T-helper 1 cell (primary cell): Measurements from ENCODE around the gene CNTN1.

Source experiments
- DNase-seq, 5 donors: peaks; one replicate each; pipeline ENCODE4 v3.0.0-alpha.2; 2012 to 2020
- total RNA-seq, 4 donors: gene quantifications; one replicate each; lab custom pipeline; 2026; lab: John Stamatoyannopoulos, UW

Gene CNTN1
- 0 to 0.12 (median 0) reads per million in 4 donors for total RNA-seq

DNA sequence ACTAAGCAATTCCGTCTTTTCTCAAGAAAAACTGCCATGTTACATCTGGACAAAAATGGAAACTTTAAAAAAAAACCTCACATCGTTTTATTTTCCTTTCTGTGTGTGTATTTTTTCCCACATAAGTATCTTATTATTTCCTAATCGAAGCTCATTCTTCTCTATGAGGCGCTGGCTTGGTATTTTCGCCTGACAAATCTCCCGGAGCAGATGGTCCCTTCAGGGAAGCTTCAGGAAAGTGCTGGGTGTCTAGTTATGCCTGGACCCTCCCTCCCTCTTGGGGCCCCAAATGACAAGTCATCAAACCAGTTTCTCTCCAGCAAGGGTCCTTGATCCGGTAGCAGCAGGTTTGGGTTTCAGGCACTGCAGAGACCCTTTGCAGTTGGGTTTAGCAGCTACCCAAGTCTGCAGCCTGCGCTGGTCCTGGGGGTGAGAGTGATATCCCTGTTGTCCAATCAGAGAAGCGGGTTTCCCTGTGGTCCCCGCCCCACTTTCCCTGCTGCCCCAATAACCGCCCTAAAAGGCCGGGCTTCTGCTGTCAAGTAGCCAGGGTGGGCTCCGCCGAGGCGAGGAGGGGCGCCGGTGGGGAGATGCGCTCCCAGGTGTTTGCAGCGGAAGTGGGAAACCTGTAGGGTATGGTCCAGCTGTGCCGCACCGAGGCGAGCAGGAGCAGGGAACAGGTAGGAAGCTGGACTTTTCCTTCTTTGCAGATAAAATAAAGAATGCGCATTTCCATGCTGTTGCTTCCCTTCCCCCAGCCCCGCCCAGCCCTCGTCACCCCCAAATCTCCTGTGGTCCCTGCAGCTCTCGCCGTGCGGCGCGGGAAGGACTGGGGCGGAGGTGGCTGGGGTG is at the start of gene CNTN1:
TSS of gene CNTN1 (plus strand) at position 527 of the 852 bp plus-strand sequence.
- DNase-seq = no peak

DNA sequence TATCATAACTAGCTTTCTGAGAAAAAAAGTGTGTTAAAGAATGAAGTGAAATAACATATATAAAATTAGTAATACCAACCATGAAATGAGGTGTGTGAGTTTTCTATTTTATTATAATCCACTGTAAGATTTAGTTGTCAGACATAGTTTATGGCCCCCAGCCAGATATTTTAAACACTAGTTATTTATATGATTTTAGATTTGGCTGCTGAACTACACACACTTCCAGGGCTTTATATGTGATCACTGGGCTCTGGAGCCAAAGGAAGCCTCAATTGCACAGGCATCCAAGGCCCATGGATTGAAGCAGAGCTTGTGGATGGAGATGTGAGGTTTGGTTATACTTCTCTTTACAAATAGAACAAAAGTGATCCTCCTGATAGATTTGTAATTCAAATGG is 48.7 kb upstream of the CNTN1 start:
- DNase-seq = no peak

DNA sequence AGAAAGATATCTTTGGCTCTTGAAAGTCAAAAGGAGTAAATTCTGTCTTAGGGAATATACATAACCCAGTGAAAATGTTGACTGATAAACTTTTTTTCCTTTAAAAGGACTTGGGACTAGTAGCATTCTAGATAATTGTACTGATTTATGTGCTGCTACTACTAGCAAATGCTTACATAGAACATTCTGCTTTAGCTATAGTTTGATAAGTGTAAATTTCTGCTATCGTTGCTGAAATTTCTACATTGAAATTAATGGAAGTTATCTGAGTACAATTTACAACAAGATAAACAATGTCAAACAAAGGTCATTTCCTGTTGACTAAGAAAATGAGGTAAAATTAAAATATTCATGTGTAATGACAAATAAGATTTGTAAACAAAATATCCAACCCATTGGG is 48.3 kb upstream of the CNTN1 start:
- no peak for DNase-seq

DNA sequence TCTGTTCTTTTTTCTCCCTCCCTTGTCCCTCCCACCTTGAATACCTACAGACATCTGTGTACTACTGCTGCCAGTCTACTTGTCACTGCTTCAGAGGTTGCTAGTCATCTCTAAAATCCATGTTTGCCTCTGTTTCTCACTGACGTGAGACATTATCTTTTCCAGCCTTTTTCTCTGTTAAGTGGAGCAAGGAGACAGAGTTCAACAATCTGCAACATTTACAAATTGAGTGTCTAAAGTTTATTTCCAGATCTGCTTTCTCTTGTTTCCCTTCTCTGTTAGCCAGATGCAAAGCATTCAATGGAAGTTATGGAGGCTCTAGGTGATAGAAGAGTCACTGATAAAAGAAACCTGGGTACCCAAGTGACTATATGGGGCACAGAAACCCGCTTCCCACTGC is 47.5 kb upstream of the CNTN1 start:
- no peak for DNase-seq

DNA sequence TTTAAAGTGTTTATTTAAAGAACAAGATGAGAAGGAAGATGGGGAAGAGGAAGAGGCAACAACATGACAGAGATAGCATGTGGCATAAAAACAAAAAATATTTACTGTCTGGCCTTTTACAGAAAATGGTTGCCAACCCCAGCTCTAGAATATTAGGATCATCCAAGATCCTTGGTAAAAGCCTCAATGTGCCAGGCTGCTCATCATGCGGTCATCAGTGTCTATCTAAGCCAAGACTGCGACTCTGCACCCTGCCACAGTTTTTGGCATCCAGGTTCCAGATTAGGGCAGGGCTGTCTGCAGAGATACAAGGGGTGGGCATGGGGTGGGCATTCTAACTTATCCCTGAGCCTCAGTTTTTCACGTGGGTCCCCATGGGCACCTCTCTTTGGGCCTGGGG is 46.9 kb upstream of the CNTN1 start:
- no peak for DNase-seq

DNA sequence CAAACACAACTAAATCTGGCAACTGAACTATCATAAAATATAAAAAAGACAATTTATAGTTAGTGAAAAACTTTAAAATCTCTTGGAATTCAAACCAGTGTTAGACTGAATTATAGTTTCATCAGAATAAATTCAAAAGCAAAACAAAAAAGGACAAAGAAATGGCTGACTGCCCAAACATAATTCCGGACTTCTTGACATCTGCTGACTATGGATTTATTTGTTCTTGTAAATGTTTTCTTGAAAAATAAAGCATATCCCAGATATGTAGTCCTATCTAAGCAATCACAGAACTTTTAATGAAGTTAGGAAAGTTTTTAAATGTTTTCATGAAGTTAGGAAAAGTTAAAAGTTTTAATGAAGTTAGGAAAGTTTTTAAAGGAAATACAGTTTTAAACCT is 45.8 kb upstream of the CNTN1 start:
- DNase-seq = no peak

DNA sequence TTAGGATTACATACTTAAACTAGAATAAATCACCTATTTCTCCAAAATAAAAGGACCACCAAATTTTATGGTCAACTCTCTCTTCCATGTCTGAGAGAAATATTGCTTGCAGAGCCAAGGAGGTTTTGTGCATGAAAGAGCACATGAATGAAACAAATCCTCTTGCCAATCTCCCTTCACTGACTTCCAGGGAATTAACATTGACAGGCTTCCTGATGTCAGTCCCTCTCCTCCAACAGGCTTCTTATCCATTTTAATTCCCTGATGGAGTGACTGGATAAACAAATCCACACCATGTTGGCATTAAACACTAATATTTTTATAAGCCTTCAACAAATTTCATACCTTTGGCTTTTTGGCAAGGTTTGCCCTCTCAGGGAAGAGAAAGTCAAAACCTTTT is 45.3 kb upstream of the CNTN1 start:
- DNase-seq = no peak

DNA sequence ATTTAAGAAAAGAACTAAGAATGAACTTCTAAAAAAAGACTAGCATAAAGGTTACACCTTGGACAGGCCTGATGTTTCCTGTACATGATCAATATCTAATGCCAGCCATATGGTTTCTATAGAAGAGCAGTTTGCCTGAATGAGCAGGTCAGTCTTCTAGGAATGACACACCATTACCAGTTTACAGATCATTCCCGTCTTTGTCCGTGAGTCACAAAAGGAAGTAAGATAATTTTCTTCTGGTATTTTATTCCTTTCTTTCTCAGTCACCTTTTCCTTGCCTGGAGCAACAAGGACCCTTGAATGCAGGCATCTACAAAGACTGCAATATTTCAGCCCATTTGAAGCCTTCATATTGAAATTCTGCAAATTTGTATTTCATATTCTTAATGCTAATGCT is 44.6 kb upstream of the CNTN1 start:
- DNase-seq = no peak

DNA sequence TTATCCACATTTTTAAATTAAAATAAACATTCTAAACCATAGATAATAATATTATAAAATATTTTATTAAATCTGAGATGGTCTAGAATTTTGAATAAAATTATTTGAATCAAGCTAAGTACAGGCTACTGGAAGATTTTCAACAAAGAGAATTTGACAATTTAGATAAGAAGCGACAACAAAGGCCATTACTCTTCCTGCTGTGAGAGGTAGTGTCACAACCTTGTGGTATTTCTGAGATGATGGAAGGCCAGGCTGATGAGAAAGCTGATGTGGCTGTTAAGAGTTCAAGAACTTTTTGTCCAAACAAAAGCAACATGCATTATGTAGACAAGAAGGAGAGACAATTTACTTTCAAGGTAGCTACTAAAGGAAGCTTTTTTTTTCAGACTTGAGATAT is 43.7 kb upstream of the CNTN1 start:
- no peak for DNase-seq

DNA sequence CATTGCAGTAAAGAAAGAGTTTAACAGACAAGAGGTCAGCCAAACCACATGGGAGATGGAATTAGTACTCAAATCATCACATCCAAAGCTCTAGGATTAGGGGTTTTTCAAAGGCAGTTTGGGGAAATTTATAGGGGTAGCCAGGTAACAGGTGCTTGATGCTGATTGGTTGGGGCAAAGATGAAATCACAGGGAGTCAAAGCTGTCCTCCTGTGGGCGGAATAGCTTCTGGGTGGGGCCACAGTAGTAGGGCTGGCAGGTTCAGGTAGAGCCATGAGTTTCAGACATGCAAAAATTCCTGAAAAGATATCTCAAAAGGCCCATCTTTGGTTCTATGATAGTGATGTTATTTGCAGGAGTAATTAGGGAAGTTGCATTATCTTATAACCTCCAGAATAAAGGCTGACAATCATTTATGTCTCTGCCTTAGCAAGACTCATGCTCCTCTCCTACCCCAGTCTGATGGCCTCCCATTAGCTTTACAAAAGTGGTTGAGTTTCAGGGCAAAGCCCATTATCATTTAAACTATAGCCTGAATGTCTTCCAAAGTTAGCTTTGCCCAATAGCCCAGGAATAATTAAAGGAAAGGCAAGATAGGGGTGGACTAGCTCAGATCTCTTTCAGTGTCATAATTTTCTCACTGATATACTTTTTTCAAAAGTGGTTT is 42.1 kb upstream of the CNTN1 start:
- no peak for DNase-seq

DNA sequence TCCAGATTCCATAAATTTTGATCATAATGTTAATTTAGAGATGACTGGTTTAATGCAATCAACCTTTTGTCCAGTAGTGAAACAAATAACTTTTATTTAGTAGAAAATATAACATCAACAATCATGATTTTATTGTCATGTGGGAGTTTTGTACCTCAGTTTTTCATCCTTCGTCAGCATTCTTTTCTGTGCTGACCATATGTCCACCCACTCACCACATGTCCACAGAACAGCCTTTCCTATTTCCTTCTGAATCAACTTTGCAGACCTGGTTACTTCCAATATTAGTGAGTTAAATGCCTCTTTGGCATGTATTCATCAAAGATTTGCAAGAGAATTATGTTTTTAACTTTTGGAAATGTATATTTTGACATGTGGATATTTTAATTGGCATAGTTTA is 36.8 kb upstream of the CNTN1 start:
- DNase-seq = no peak

DNA sequence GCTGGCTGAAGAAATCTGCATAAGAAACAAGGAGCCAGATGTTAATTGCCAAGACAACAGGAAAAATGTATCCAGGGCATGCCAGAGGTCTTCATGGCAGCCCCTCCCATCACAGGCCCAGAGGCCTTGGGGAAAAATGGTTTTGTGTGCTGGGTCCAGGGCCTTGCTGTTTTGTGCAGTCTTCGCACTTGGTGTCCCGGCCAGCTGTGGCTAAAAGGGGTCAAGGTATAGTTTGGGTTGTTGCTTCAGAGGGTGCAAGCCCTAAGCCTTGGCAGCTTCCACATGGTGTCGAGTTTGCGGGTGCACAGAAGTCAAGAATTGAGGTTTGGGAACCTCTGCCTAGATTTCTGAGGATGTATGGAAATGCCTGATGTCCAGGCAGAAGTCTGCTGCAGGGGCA is 29.9 kb upstream of the CNTN1 start:
- DNase-seq = no peak

DNA sequence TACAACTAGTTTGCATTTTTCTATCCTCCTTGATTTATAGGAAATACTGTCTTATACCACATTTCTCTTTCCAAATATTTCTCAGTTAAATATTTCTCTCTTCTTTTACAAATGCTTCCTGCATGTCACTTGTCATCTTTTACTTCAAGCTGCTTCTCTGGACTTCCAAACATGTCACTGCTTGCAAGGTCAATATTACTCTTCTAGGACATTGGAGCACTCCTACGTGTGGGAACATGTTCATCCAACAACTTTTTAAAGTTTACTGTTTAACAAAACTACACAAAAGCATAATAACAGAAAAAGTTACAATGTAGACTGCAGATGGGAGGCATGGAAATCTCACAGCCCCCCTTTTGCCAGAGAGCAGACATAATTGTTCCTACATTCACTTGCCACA is 28.5 kb upstream of the CNTN1 start:
- no peak for DNase-seq

DNA sequence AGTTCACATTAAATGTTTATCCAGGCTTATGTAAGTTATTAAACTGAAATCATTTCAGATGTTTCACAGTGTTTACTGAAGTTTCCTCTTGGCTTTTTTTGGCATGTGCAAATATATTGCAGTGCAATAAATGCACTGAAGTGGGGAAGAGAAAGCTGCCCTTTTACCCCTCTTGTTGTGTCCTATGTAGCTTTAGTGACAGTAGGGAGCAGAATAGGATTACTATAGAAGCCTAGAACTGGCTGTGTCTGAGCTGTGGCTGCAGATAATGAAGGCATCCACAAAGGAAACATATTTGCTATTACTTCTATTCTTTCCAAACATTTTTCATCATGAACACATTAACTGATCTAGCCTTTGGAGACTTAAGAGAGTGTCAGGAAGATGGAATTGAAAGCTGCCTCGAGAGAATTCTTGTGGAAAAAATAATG is 24.1 kb upstream of the CNTN1 start:
- DNase-seq = no peak

DNA sequence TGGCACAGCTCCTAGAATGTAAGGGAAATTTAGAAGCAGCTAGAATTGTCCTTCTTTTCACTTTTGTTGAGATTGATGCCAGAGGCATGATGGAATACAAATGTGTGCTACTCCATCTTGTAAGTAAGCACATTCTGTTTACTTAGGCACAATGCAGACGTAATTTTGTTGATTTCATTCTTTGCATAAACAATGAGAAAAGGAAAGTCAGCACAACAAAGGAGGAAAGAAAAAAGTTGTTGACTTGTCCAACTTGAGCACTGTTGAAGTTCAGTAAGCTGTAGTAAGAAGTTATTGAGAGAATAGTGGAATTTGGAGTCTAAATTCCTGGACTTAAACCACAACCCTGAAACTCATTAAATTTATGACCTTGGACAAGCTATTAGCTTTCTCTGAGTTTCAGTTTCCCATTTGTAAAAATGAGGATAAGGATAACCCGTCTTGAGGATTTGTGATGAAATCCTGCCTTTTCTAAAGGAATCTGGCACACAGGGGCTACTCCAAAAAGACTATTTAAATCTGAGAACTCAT is 19.4 kb upstream of the CNTN1 start:
- no peak for DNase-seq

DNA sequence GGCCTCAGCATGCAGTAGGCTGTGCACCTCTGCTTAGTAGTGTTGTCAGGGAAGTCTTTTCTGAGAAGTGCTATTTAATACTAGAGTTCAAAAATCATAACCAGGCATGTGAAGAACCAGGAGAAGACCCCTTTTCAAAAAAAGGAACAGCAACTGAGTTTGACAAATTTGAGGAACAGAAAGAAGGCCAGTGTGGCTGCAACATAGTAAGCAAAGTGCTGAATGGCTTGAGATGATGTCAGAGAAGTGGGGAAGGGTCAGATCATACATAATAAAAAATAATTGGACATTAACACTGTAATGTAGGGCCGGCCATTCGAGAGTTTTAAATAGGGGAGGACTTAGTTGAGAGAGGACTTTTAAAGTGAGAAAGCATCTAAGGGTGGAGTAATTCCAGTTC is 11.1 kb upstream of the CNTN1 start:
- no peak for DNase-seq

DNA sequence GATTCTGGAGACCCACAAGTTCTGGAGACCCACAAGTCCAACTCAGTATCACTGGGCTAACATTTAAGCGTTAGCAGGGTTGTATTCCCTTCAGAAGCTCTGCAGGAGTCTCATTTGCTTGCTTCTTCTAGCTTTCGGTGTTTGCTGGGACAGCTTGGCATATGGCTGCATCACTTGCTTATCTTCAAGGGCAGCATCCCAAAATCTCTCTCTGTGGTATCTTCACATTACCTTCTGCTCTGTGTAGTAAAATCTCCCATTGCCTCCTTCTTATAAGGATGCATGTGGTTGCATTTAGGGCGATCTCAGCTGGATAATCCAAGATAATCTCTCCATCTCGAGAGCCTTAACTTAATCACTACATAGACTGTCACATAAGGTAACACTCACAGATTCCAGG is 7.3 kb upstream of the CNTN1 start:
- DNase-seq = no peak

DNA sequence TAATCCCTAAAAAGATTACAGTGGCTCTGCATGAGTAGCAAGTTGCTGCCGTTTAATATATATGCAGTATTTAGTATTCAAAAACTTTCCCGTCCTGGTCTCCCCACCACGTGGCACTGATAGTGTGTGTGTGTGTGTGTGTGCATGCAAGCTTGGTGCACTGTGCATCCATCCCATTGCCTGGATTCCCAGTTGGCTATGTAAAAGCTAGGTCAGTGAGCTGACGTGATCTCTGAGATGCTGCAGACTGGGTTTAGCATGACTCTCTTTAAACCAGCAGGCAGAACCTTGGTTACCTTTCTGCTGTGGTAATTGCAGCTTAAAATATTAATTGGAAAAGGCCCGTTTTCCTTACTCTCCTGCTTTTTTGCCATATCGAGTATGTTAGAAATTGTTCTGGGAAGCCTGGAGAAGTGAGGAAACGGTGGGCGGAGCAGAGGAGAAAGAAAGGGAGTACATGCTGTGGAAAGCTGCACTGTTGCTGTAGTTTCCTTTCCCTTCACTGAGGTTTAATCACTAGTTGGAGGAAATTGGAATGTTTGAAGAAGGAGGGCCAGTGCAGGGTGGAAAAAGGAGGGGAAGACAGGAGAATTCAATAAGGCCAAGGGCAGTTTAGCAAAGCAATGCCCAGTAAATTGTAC is 4.0 kb upstream of the CNTN1 start:
- DNase-seq = no peak

DNA sequence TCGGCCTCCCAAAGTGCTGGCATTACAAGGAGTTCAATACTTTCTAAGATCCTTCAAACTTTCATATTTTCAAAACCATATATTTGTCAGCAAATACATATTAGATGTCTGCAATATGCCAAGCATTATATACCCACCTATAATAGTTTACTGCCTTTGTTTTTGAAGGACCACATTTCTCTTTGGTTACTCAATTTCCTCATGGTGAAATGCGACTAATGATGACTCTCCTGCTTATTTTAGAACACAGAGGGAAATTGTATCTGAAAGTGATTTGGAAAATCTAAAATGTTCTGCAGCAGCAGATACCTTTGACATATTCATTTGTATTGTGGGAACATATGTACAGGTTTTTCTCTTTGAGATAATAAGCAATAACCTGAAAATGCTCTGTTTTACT is 2.7 kb upstream of the CNTN1 start:
- DNase-seq = no peak

DNA sequence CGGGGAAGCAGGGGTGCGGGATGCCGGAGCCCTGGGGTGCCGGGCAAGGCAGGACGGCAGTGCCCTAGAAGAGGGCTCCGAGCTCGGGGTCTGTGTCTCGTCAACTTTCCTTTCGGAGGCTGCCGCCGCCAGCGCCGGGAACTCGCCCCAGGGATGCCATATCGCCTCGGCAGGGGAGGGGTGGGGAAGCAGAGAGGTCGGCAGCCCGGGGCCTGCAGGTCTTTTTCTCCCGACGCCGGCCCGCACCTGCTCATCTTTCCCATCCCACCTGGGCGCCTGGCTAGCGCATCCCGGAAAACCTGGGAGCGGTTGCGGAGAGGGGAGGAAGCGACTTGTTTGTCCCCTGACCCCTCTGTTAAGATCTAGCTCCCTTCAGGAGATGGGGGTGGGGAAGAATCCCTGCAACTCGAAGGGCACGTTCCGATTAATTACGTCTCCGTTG is 547 bp downstream of the CNTN1 start:
- DNase-seq = no peak

DNA sequence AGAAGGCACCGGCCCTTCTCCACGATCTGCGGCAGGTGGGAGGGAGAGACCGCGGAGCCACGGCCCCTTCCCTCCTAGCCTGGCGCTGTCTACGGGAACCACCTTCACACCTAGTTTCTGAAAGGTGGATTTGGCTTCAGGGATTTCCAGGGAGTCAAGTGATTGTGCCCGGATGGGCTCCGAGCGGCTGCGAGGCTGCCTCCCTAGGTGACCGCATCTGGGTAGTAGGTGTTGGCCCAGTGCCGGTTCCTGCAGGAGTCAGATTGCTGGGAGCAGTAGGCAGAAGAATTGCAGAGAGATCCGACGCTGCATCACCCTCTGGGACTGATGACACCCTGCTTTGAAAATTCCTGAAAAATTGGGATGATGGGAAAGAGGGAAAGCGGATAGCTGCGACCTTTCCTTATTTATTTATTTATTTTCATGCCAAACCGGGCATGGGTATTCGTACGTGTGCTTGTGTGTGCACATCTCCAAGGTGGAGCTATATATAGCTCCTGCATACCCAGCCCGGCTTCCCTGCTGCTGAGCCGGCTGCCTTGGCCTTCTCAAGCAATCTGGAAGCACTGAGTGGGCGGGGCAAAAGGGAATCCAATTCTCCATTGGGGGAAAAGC is 1.1 kb downstream of the CNTN1 start:
- no peak for DNase-seq

DNA sequence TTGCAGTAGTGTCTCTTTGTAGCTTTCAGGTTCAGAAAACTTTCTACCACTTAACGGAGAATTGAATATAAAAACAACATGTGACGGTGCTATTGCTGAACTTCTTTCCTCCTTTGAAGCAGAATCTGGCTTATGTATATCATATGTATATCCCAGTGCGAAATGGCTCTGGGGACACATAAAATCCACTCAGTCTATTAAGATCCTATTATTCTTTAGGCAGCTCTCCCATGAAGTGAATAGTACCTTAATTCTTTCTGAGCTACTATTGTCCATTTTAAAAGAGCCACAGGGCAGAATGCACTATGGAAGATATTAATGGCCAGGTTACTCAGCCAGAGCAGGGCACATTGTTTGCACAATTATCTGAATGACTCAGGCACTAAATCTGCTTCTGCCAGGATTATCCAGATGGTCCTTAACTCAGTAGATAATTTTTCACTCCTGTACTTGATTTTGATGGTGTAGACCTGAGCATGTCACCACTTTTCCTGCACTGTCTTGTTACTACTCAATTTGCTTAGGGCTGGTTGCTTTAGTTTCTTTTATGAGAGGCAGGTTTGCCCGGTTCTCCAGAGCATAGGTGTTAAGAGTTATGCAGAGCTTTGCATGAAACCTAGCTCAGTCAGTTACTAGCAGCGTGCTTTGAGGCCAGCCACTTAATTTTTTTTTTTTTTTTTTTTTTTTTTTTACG is 5.5 kb downstream of the CNTN1 start:
- no peak for DNase-seq

DNA sequence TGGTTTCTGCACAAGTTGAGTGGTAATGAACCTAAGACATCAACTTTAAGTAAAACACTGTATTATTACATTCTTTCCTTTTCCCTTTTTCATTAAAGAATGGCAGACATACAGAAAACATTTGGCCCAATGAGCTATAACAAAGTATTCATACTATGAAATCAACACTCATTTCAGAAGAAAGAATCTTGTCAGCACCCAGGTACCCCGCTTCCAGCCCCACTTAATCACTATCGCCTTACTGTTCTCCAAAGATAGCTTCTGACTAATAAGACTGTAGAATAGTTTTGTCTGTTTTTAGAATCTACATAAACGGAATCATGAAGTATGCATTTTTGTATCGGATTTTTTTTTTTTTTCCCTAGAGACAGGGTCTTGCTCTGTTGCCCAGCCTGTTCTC is 9.5 kb downstream of the CNTN1 start:
- no peak for DNase-seq
